Measurements from ENCODE around the gene ALOX5AP.

ALOX5AP gene

DNA sequence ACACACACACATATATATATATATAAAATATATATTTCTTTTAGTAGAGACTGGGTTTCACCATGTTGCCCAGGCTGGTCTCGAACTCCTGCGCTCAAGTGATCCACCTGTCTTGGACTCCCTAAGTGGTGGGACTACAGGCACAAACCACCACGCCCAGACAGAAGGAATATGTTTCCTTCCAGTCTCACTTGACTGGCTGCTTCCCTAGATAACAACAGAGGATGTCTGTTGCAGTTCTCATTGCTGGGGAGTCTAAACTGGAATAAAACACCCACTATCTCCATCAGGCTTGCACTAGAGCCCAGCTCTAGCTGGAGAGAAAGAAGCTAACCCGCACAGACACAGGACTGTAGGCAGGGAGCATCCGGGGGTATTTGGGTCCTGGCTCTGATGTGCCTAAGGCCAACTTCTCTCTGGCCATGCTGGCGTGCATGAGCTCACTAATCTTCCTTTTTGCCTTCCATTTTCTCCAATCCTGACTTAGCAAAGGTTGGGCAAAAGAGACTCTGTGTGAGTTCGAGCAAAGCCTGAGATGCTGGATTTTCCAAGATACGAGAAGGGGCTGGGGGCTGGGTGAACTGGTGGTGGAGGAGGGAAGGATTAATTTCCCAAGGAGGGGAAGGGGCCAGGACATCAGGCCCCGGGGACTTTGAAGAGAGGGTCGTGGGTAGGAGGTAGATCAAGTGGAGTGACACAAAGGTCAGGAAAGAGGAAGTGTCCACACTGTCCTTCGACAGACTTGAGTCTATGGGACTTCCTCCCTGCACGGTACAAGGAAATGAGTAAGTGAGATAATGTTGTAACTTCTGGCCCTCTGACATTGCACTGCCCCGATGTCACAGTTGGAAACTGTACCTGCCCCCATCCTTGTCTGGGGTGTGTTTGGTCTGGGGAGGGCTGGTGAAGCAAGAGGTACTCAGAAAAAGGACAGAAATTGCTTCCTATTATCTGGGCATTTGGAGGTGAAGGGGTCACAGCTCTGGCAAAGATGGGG, 22.5 kb upstream of the ALOX5AP start:
- intact Hi-C loops (cut with DNase I), result no loop called here
- DNase-seq, result peak in 8 of 42 donors; percentile 20 to 50 (median 28)

DNA sequence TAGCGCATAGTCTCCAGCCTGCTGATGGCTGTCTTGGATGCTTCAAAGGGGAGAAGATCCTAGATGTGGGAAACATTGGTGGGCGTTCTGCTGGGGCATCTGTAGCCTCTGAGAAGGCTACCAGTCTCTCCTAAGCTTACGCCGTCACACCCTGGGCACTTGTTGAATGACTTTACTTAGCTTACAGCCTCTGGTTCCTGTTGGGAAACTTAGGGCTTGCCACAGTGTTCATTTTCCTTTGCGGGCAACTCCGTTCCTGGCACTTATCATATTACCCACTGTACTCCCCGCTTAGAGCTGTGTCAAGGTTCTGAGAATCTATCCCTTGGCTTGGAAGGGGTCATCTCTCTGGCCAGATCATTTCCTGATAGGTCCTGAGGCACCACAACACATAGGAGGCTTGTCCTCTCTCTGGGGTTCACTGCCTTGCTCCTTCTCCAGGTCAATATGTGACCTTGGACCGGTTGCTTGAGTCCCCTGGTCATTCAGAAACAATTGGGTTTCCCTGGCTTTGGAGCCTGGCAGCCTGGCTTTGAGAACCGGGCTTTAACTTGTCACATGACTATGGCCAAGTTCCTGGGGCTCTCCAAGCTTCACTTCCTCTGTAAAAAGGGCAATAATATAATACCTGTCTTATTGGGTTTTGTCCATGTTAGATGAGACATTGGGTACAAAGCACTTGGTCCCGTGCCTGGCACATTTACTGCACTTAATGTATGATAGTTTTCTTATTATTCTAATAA, 20.5 kb upstream of the ALOX5AP start:
- intact Hi-C loops (cut with DNase I), result no loop called here
- peak in 2 of 42 donors; percentile 23 to 24 for DNase-seq

GRCh38 chr13:30715372-30715756, 20.0 kb upstream of the ALOX5AP start:
- peak in 1 of 42 donors; percentile 10 for DNase-seq
- intact Hi-C loops (cut with DNase I), result no loop called here

DNA sequence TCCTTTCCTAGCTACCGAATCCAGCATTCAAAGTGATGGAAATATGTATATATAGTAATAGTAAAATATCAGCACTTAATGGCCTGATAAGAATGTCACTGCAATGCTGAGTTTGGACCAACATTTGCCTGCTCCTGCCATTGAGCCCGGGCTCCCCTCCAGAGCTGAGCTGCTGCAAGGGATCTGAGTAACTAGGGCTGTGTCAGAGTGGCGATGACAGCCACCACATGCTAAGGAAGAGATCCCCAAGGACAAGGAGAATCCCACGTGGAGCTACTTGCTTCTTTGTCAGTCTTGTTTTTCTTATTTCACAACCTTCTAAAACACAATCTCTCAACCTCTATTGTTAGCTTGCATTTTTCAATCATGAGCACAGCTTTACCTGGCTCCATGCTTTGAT, 19.5 kb upstream of the ALOX5AP start:
- DNase-seq, result peak in 1 of 42 donors; percentile 9
- intact Hi-C loops (cut with DNase I), result no loop called here

- intact Hi-C loops (cut with DNase I), result no loop called here
- DNase-seq, result peak in 1 of 42 donors; percentile 29
Measured at GRCh38 chr13:30718661-30719524, 16.4 kb upstream of the ALOX5AP start.

GRCh38 chr13:30719525-30719914, 15.8 kb upstream of the ALOX5AP start:
- intact Hi-C loops (cut with DNase I), result no loop called here
- no peak for DNase-seq

DNA sequence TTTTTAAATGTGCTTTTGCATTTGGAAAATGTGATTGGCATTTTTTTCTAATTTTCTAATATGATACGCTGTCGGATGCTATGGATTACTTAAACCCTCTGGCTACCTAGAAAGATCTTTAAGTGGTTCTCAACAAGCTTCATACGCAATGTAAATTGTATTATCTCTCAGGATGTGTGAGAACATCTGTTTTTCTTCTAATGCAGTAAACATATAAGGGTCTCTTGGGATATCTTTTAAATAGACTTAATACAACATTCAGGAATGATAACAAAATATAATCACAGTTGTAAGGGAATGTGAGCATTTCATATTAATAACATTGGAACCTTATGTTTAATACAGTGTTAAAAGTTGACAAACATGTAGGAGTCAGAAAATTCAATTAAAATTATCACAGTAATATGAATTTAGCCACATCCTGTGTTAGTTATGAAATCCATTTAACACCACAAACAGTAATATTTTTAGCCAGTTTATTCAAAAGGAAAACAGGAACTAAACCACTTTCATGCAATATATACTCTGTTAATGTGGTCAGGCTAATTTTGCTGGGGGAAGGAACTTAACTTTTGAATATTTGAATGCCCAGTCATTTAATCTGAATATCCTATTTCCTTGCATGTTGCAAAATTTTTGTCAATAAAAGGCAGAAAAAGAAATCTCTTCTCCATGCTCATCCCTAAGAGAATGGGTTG, 15.0 kb upstream of the ALOX5AP start:
- intact Hi-C loops (cut with DNase I), result no loop called here
- DNase-seq, result no peak

DNA sequence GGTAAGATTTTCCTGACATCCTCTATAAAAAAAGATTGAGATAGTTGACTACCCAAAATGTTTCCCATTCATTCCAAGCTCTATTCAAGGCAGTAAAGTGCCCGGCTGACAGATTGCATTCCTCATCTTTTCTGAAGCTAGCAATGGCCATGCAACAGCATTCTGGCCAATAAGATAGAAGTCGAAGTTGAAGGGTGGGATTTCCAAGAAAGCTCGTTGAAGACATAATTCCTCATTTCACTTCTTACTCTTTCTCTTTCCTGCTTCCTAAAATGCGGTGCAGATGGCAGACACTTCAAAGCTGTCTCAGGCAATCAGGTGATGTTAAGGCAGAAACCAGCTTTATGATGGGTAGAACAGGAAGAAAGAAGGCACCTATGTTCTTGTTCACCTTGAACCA, 13.4 kb upstream of the ALOX5AP start:
- no peak for DNase-seq
- intact Hi-C loops (cut with DNase I), result no loop called here

DNA sequence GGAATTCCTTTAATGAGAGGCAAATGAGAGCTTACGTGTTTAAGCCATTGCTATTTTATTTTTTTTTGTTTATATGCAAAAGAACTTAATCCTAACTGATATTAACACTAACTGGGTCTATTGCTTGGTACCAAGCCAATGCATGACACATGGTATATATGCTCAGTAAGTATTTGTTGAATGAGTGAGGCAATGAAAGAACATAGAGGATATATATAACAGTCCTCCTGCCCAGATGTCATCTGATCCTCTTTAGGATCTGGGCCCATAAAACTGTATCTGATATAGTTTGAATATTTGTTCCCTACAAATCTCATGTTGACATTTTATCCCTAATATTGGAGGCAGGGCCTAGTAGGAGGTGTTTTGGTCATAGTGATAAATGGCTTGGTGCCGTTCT, 13.0 kb upstream of the ALOX5AP start:
- intact Hi-C loops (cut with DNase I), result no loop called here
- DNase-seq, result no peak

DNA sequence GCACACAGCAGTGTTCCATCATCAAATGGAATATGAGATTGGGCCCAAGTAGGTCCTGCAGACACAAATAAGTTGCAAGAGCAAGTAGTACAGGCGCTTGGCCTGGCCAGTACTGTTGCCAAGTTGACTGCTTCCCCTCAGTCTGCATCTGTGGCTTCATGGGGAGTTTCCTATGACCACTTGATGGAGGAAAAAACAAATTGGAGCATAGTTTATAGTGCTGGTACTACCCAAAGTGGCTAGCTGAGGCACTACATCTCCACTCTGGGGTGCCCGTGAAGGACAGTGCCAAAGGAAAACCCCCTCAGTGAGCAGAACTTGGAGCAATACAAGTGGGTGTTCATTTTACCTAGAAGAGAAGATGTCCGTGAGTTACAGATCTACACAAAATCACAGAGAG, 10.6 kb upstream of the ALOX5AP start:
- no peak for DNase-seq
- intact Hi-C loops (cut with DNase I), result no loop called here

DNA sequence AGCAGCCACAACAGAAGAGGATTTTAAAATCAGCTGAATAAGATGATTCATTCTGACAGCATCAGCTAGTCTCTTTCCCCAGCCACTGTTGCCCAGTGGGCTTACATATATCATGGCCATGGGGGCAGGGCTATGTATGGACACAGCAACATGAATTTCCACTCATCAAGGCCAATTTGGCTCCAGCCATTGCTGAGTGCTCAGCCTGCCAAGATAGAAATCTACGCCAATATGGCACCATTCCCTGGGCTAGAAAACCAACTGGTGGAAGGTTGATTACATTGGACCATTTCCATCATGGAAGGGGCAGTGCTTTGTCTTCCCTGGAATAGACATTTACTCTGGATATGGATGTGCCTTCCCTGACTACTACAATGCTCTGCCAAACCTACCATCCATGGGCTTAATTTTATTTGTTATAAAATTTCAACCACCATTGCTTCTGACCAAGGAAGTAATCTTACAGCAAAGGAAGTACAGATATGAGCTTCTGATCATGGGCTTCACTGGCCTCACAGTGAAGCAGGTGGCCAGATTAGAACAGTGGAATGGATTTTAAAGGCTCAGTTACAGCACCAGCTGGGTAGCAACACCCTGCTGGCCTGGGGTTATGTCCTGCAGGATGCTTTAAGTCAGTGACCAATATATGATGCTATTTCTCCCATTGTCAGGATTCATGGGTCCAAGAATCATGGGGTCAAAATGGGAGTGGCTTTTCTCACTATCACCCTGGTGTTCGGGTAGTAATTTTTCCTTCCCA, 9.8 kb upstream of the ALOX5AP start:
- peak in 1 of 42 donors; percentile 8 for DNase-seq
- intact Hi-C loops (cut with DNase I), result no loop called here

GRCh38 chr13:30726192-30726591, 9.2 kb upstream of the ALOX5AP start:
- DNase-seq, result peak in 1 of 42 donors; percentile 1
- intact Hi-C loops (cut with DNase I), result no loop called here

DNA sequence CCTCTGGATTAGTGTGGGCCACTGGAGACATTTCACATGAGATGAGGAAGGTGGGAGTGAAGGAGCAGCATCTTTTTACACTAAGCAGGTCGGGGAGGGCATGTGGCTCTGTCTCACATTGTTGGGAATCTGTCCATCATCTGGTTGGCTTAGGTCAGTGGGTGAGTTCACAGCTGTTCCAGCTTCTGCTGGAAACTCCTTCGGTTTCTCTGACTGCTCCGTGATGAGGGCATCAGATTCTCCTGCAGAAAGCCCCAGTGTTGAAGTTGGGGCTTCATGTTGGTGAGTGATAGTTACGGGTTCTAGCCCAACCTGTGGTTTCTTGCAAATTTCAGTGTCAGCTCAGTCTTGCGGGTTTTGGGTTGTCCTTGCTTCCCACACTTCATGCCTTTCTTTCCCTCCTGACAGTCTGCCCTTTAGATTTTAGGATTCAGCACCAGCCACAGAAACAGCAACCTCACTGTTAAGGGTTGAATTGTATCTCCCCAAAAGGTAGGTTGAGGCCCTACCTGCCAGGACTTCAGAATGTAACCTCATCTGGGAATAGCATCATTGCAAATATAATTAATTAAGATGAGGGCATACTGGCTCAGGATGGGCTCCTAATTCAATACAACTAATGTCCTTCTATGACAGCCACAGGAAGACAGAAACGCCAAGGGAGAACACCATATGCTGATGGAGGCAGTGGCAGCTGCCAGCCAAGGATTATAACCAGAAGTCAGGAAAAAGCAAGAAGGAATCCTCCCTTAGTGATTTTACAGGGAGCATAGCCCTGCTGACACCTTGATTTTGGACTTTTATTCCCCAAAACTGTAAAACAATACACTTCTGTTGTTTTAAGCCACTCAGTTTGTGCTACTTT, 7.6 kb upstream of the ALOX5AP start:
- DNase-seq, result no peak
- intact Hi-C loops (cut with DNase I), result no loop called here

DNA sequence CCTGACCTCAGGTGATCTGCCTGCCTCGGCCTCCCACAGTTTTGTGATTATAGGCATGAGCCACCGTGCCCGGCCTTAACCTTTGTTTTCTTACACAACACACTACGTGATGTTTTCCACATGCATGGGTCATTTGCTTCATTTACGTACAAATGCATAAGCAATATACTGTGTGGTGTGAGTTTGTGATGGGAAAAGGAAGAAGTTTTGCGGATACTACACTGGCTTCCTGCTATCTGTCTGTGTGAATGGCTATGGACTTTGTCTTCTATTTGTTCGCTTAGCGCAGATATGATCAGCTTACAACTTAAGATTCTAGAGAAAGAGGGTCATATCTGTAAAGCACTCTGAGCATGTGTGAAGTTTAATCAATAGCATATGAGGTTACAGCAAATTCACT, 5.5 kb upstream of the ALOX5AP start:
- intact Hi-C loops (cut with DNase I), result no loop called here
- no peak for DNase-seq

- intact Hi-C loops (cut with DNase I), result no loop called here
- peak in 18 of 42 donors; percentile 17 to 60 (median 31) for DNase-seq
Measured at GRCh38 chr13:30730526-30730925, 4.8 kb upstream of the ALOX5AP start.

DNA sequence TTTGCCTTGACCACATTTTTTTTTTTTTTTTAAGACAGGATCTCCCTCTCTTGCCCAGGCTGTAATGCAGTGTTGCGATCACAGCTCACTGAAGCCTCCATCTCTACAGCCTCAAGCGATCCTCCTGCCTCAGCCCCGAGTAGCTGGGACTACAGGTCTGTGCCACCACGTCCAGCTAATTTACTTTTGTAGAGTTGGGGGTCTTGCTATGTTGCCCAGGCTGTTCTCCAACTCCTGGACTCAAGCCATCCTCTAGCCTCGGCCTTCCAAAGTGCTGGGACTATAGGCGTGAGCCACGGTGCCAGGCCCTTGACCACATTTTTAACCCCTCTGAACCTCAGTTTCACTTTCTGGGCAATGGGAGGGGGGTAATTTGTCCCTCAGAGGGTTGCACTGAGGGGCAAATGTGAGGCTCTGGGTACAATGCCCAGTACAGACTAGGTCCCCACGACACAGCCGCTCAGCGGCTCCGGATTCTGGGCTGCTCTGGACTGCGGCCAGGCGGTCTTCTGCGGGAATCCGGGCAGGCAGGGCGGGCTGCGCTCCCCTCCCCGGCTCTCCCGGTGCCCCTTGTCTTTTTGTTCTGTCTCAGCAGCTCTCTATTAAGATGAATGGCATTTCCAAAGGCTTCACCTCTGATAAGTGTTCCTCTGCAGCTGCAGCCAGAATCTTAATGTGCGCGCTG, 3.8 kb upstream of the ALOX5AP start:
- DNase-seq, result peak in 5 of 42 donors; percentile 15 to 58 (median 34)
- intact Hi-C loops (cut with DNase I), result no loop called here

- intact Hi-C loops (cut with DNase I), result no loop called here
- no peak for DNase-seq
Measured at GRCh38 chr13:30732046-30732390, 3.3 kb upstream of the ALOX5AP start.

Measured in head of caudate nucleus (tissue), 42 donors.